ENCODE measurements around the gene TRAPPC12.

The TRAPPC12 gene

GRCh38 chr2:3422161-3422779 lies 42.8 kb downstream of the TRAPPC12 start:
- no peak overlapping the region for H2BK12ac ChIP-seq (ENCODE audit: low read length)
- no peak overlapping the region for H2AFZ ChIP-seq (ENCODE audit: low read length)
- DNase-seq (ENCODE audit: low spot score), result no peak
- no peak overlapping the region for H4K8ac ChIP-seq (ENCODE audit: low read depth, low read length)
- H3K9ac ChIP-seq (ENCODE audit: low read depth, low read length, poor library complexity), result no peak overlapping the region
- WGBS, 2 donors (ENCODE audit: extremely low coverage in 2 of 2, insufficient read length in 2 of 2, insufficient replicate concordance in 1 of 2), result no CpG with 5 or more reads among the region's 16 CpGs
- H2AK5ac ChIP-seq (ENCODE audit: low read depth, low read length), result no peak overlapping the region
- no peak overlapping the region for H2BK5ac ChIP-seq (ENCODE audit: low read length)
- H3K18ac ChIP-seq (ENCODE audit: low read length), result no peak overlapping the region
- H3K23ac ChIP-seq (ENCODE audit: low read depth, low read length, poor library complexity), result no peak overlapping the region
- H3K9me3 ChIP-seq (replicated peaks in 1 of 2; ENCODE audit: control insufficient read depth in 2 of 2, insufficient read depth in 1 of 2, low read depth in 1 of 2, low read length in 2 of 2), result no peaks in the 10 kb centered on the region
- no peak overlapping the region for H3K14ac ChIP-seq (ENCODE audit: low read length)
- no peak overlapping the region for H3K4ac ChIP-seq (ENCODE audit: low read length)
- peaks cover 35 to 89% of the 10 kb centered on the region in 2 donors for H3K36me3 ChIP-seq (replicated peaks in 1 of 2; ENCODE audit: control insufficient read depth in 2 of 2, insufficient read depth in 2 of 2, low read length in 2 of 2)
- no peaks in the 10 kb centered on the region for H3K27me3 ChIP-seq (ENCODE audit: control insufficient read depth in 3 of 3, insufficient read depth in 3 of 3, low read depth in 1 of 3, low read length in 3 of 3)
- no peak overlapping the region for H2BK15ac ChIP-seq (ENCODE audit: low read length)
- no peak overlapping the region for H3K27ac ChIP-seq (replicated peaks; ENCODE audit: low read length)
- H2BK120ac ChIP-seq (ENCODE audit: low read depth, low read length), result no peak overlapping the region
- no peak overlapping the region for H3K4me2 ChIP-seq (ENCODE audit: insufficient read depth, low read length, poor library complexity, severe bottlenecking)
- peaks cover 0 to 4% of the 10 kb centered on the region in 2 donors for H3K4me1 ChIP-seq (ENCODE audit: control insufficient read depth in 2 of 2, insufficient read depth in 1 of 2, low read depth in 1 of 2, low read length in 2 of 2)
- H3K4me3 ChIP-seq (ENCODE audit: low read length in 2 of 2), result no peak overlapping the region
- peaks cover 2% of the 10 kb centered on the region for H3K79me1 ChIP-seq (ENCODE audit: low read depth, low read length)
- H4K91ac ChIP-seq (ENCODE audit: low read depth, low read length, poor library complexity), result no peak overlapping the region

GRCh38 chr2:3423492-3424170 lies 44.1 kb downstream of the TRAPPC12 start:
- H2BK5ac ChIP-seq (ENCODE audit: low read length), result no peak overlapping the region
- H3K23ac ChIP-seq (ENCODE audit: low read depth, low read length, poor library complexity), result no peak overlapping the region
- H3K4me3 ChIP-seq (ENCODE audit: low read length in 2 of 2), result no peak overlapping the region
- peak overlapping the region; percentile 57 for H4K8ac ChIP-seq (ENCODE audit: low read depth, low read length)
- H3K36me3 ChIP-seq (replicated peaks in 1 of 2; ENCODE audit: control insufficient read depth in 2 of 2, insufficient read depth in 2 of 2, low read length in 2 of 2), result peaks cover 37 to 90% of the 10 kb centered on the region in 2 donors
- DNase-seq (ENCODE audit: low spot score), result peak; percentile 58
- H3K9me3 ChIP-seq (replicated peaks in 1 of 2; ENCODE audit: control insufficient read depth in 2 of 2, insufficient read depth in 1 of 2, low read depth in 1 of 2, low read length in 2 of 2), result no peaks in the 10 kb centered on the region
- no peak overlapping the region for H4K91ac ChIP-seq (ENCODE audit: low read depth, low read length, poor library complexity)
- peaks cover 2% of the 10 kb centered on the region for H3K79me1 ChIP-seq (ENCODE audit: low read depth, low read length)
- no peak overlapping the region for H2AFZ ChIP-seq (ENCODE audit: low read length)
- no peak overlapping the region for H2BK12ac ChIP-seq (ENCODE audit: low read length)
- H3K27me3 ChIP-seq (ENCODE audit: control insufficient read depth in 3 of 3, insufficient read depth in 3 of 3, low read depth in 1 of 3, low read length in 3 of 3), result no peaks in the 10 kb centered on the region
- no CpG with 5 or more reads among the region's 19 CpGs for WGBS, 2 donors (ENCODE audit: extremely low coverage in 2 of 2, insufficient read length in 2 of 2, insufficient replicate concordance in 1 of 2)
- H3K9ac ChIP-seq (ENCODE audit: low read depth, low read length, poor library complexity), result no peak overlapping the region
- H2BK15ac ChIP-seq (ENCODE audit: low read length), result no peak overlapping the region
- H3K27ac ChIP-seq (replicated peaks; ENCODE audit: low read length), result no peak overlapping the region
- no peak overlapping the region for H2BK120ac ChIP-seq (ENCODE audit: low read depth, low read length)
- no peak overlapping the region for H3K4ac ChIP-seq (ENCODE audit: low read length)
- no peak overlapping the region for H3K4me2 ChIP-seq (ENCODE audit: insufficient read depth, low read length, poor library complexity, severe bottlenecking)
- H3K4me1 ChIP-seq (ENCODE audit: control insufficient read depth in 2 of 2, insufficient read depth in 1 of 2, low read depth in 1 of 2, low read length in 2 of 2), result peaks cover 0 to 4% of the 10 kb centered on the region in 2 donors
- no peak overlapping the region for H3K18ac ChIP-seq (ENCODE audit: low read length)
- H3K14ac ChIP-seq (ENCODE audit: low read length), result no peak overlapping the region
- H2AK5ac ChIP-seq (ENCODE audit: low read depth, low read length), result no peak overlapping the region

GRCh38 chr2:3424171-3424795 lies 44.8 kb downstream of the TRAPPC12 start:
- H2BK15ac ChIP-seq (ENCODE audit: low read length), result no peak overlapping the region
- no peak overlapping the region for H2BK5ac ChIP-seq (ENCODE audit: low read length)
- no peak overlapping the region for H3K14ac ChIP-seq (ENCODE audit: low read length)
- no peak overlapping the region for H2BK120ac ChIP-seq (ENCODE audit: low read depth, low read length)
- no peaks in the 10 kb centered on the region for H3K9me3 ChIP-seq (replicated peaks in 1 of 2; ENCODE audit: control insufficient read depth in 2 of 2, insufficient read depth in 1 of 2, low read depth in 1 of 2, low read length in 2 of 2)
- no peak overlapping the region for H3K4ac ChIP-seq (ENCODE audit: low read length)
- no peak overlapping the region for H2BK12ac ChIP-seq (ENCODE audit: low read length)
- no peak for DNase-seq (ENCODE audit: low spot score)
- no peak overlapping the region for H3K18ac ChIP-seq (ENCODE audit: low read length)
- H3K36me3 ChIP-seq (replicated peaks in 1 of 2; ENCODE audit: control insufficient read depth in 2 of 2, insufficient read depth in 2 of 2, low read length in 2 of 2), result peaks cover 41 to 95% of the 10 kb centered on the region in 2 donors
- H4K91ac ChIP-seq (ENCODE audit: low read depth, low read length, poor library complexity), result no peak overlapping the region
- WGBS, 2 donors (ENCODE audit: extremely low coverage in 2 of 2, insufficient read length in 2 of 2, insufficient replicate concordance in 1 of 2), result no CpG with 5 or more reads among the region's 9 CpGs
- H3K27ac ChIP-seq (replicated peaks; ENCODE audit: low read length), result no peak overlapping the region
- H3K27me3 ChIP-seq (ENCODE audit: control insufficient read depth in 3 of 3, insufficient read depth in 3 of 3, low read depth in 1 of 3, low read length in 3 of 3), result no peaks in the 10 kb centered on the region
- peaks cover 0 to 4% of the 10 kb centered on the region in 2 donors for H3K4me1 ChIP-seq (ENCODE audit: control insufficient read depth in 2 of 2, insufficient read depth in 1 of 2, low read depth in 1 of 2, low read length in 2 of 2)
- H3K79me1 ChIP-seq (ENCODE audit: low read depth, low read length), result peaks cover 2% of the 10 kb centered on the region
- no peak overlapping the region for H2AFZ ChIP-seq (ENCODE audit: low read length)
- H3K4me2 ChIP-seq (ENCODE audit: insufficient read depth, low read length, poor library complexity, severe bottlenecking), result no peak overlapping the region
- H3K4me3 ChIP-seq (ENCODE audit: low read length in 2 of 2), result no peak overlapping the region
- H4K8ac ChIP-seq (ENCODE audit: low read depth, low read length), result no peak overlapping the region
- no peak overlapping the region for H2AK5ac ChIP-seq (ENCODE audit: low read depth, low read length)
- no peak overlapping the region for H3K23ac ChIP-seq (ENCODE audit: low read depth, low read length, poor library complexity)
- no peak overlapping the region for H3K9ac ChIP-seq (ENCODE audit: low read depth, low read length, poor library complexity)

DNA sequence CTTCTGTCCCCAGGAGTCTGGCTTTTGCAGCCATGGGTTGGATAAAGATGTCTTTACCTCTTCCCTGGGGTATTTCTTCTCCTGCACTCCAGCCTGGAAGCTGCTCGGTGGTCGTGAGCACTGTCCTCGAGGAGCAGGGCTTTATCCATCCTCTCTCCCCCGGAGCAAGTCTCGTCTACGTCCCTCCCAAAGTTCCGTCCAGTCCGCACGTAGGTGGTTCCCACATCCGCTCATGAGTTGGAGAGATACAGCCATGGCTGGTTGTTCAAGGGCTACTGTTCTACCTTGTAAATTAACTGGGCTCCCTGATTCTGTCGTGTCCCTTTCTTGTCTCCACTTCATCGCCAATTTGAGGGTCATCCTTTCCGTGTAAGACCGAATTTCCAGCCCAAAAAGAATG lies 47.1 kb downstream of the TRAPPC12 start:
- Histone ChIP-seq H4K8ac (ENCODE audit: low read depth, low read length) (no peak overlapping the region), H3K36me3 (replicated peaks in 1 of 2; ENCODE audit: control insufficient read depth in 2 of 2, insufficient read depth in 2 of 2, low read length in 2 of 2) (peaks cover 36 to 98% of the 10 kb centered on the region in 2 donors), H2BK120ac (ENCODE audit: low read depth, low read length) (no peak overlapping the region)

More for the DNA sequence above, 47.1 kb downstream of the TRAPPC12 start:
- H2BK15ac ChIP-seq (ENCODE audit: low read length), result no peak overlapping the region
- no peak overlapping the region for H3K18ac ChIP-seq (ENCODE audit: low read length)
- no peak overlapping the region for H4K91ac ChIP-seq (ENCODE audit: low read depth, low read length, poor library complexity)
- no peak overlapping the region for H3K23ac ChIP-seq (ENCODE audit: low read depth, low read length, poor library complexity)
- H2AK5ac ChIP-seq (ENCODE audit: low read depth, low read length), result no peak overlapping the region
- no peak overlapping the region for H2AFZ ChIP-seq (ENCODE audit: low read length)
- no peaks in the 10 kb centered on the region for H3K27me3 ChIP-seq (ENCODE audit: control insufficient read depth in 3 of 3, insufficient read depth in 3 of 3, low read depth in 1 of 3, low read length in 3 of 3)
- peaks cover 2% of the 10 kb centered on the region for H3K79me1 ChIP-seq (ENCODE audit: low read depth, low read length)
- H3K9ac ChIP-seq (ENCODE audit: low read depth, low read length, poor library complexity), result no peak overlapping the region
- no peak overlapping the region for H3K4me3 ChIP-seq (ENCODE audit: low read length in 2 of 2)
- H2BK5ac ChIP-seq (ENCODE audit: low read length), result no peak overlapping the region
- no CpG with 5 or more reads among the region's 14 CpGs for WGBS, 2 donors (ENCODE audit: extremely low coverage in 2 of 2, insufficient read length in 2 of 2, insufficient replicate concordance in 1 of 2)
- H3K4ac ChIP-seq (ENCODE audit: low read length), result no peak overlapping the region
- H3K9me3 ChIP-seq (replicated peaks in 1 of 2; ENCODE audit: control insufficient read depth in 2 of 2, insufficient read depth in 1 of 2, low read depth in 1 of 2, low read length in 2 of 2), result no peaks in the 10 kb centered on the region
- no peak overlapping the region for H2BK12ac ChIP-seq (ENCODE audit: low read length)
- no peak for DNase-seq (ENCODE audit: low spot score)
- peaks cover 0 to 1% of the 10 kb centered on the region in 2 donors for H3K4me1 ChIP-seq (ENCODE audit: control insufficient read depth in 2 of 2, insufficient read depth in 1 of 2, low read depth in 1 of 2, low read length in 2 of 2)
- no peak overlapping the region for H3K14ac ChIP-seq (ENCODE audit: low read length)
- no peak overlapping the region for H3K4me2 ChIP-seq (ENCODE audit: insufficient read depth, low read length, poor library complexity, severe bottlenecking)
- no peak overlapping the region for H3K27ac ChIP-seq (replicated peaks; ENCODE audit: low read length)

Measured in neuronal stem cell (in vitro differentiated cells).